TTC549 (cell line): Measurements from ENCODE around the gene COQ2.
"Not testable (repeated sequence)": the region's sequence is repeated elsewhere in the genome, so short reads cannot be mapped to it uniquely, and the experiment has no call there.

Experiments used
- FAIRE-seq: peaks from 2 replicates; lab custom pipeline; 2012; peaks lifted over from hg19 to GRCh38; lab: Jason Lieb, UNC

COQ2 gene

GRCh38 chr4:83284193-83285054, at the start of gene COQ2:
COQ2 (minus strand) TSS chr4:83284798; CDS start chr4:83284764, 34 bp downstream.
- no peak for FAIRE-seq

- FAIRE-seq = no peak
Observed at GRCh38 chr4:83331956-83332355, 47.4 kb upstream of the COQ2 start.

DNA sequence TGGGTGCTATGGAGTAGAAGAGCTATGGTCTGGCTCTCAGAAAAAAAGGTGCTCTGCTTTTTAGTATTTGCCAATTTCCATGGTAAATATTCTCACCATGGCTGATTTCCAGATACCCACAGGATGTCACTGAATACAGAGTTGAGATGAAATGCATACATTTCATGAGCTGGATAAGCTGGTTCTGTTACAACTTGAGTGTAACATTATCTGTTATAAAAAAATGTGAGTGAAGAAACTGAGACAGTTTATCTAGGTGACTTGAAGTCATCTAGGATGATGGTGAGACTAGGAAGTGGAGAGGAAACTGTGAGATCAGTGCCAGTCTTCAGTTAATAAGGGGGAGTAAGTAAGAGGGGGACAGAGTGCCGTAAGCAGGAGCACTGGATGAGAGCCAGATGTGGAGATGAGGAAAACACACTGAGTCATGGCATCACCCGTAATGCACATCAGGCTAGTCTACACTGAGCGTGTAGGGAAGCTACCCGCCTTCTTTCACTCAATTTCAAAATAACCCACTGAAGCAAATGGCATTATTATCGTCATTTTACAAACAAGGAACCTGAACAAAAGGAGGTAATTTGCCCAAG, 45.0 kb upstream of the COQ2 start:
- FAIRE-seq = no peak

DNA sequence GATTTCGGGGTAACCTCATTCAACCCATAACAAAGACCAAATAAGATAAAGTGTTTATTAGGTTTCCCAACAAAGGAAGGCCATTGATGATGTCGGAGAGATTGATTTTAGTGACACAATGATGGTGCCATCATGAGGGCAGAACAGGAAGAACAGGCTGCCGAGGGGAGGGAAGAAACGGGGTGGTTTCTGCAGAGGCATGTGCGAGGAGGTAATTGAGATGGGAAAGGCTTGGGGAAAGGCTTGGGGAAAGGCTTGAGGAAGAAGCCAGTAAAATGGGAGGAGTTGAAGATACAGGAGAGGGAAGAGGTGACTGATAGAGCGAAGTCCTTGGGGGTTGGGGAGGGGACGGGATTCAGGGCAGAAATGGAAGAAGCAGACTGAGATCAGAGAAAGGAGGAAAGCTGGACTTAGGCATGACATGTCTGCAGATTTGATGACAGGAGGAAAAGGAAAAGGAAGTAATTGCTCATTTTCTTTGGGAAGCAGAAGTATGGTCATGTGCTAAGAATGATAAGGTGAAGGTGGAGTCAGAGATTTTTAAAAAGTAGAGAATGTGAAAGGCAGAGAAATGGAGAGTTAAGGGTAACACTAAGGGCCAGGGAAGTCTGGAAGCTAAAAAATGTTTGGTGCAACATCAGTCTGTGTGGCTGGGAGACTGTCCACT, 44.1 kb upstream of the COQ2 start:
- no peak for FAIRE-seq

DNA sequence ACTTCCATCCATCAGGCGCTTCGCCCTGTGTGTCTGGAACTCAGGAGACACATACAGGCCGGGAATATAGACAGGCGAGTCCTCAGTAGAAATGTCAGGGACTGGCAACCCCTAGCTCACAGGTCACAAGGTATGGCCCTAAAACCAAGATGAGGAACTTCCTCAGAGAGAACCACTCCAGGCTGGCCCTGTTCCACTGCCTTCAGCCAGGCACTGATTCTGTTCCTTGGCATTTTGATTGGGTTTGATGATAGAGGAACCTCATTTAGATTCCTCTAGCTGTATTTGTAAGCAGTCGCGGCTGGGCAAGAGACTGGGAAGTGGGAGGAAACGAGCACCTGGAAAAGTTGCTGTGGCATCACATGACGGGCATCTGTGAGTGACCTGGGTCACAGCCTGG, 41.9 kb upstream of the COQ2 start:
- FAIRE-seq = no peak

DNA sequence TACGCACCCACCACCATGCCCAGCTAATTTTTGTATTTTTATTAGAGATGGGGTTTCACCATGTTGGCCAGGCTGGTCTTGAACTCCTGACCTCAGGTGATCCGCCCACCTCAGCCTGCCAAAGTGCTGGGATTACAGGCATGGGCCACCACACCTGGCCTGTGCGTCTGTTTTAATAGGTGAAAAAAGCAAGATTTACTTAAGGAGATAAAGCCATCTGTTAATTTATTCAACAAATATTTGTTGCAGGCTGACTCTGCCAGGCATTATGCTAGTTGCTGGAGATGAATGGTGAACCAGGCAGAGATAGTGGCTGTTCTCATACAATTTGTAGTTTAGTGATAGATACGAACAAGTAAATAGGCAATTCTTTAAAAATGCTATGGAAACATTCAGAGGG, 40.7 kb upstream of the COQ2 start:
- not testable (repeated sequence) for FAIRE-seq

DNA sequence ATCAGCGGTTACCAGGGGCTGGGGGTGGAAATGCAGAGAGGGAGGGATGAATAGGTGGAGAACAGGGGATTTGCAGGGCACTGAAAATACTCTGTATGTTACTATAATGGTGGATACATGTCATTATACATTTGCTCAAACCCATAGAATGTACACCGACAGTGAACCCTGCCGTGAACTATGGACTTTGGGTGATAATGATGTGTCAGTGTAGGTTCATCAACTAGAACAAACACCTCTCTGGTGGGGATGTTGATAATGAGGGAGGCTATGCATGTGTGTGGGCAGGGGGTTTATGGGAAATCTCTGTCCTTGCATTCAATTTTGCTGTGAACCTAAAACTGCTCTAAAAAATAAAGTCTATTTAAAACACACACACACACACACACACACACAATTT, 38.5 kb upstream of the COQ2 start:
- no peak for FAIRE-seq

DNA sequence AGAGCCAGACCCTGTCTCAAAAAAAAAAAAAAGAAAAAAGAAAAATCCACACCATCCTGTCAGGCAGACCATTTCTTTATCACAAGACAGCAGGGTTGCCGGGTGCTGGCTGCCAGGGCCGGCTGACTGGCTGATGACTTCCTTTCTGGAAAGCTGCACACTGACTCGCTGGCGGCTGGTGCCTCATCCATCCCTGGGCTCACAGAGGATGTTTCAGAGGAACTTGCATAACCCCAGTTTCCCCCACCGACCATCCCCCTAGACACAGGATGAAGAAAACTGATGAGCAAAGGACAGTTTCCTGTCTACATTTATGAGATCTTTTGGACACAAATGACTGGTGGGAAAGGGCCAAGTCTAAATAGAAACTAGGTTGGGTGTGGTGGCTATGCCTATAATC, 36.0 kb upstream of the COQ2 start:
- no peak for FAIRE-seq

GRCh38 chr4:83318666-83319065, 34.1 kb upstream of the COQ2 start:
- no peak for FAIRE-seq

- FAIRE-seq = no peak
Observed at GRCh38 chr4:83317671-83318070, 33.1 kb upstream of the COQ2 start.

DNA sequence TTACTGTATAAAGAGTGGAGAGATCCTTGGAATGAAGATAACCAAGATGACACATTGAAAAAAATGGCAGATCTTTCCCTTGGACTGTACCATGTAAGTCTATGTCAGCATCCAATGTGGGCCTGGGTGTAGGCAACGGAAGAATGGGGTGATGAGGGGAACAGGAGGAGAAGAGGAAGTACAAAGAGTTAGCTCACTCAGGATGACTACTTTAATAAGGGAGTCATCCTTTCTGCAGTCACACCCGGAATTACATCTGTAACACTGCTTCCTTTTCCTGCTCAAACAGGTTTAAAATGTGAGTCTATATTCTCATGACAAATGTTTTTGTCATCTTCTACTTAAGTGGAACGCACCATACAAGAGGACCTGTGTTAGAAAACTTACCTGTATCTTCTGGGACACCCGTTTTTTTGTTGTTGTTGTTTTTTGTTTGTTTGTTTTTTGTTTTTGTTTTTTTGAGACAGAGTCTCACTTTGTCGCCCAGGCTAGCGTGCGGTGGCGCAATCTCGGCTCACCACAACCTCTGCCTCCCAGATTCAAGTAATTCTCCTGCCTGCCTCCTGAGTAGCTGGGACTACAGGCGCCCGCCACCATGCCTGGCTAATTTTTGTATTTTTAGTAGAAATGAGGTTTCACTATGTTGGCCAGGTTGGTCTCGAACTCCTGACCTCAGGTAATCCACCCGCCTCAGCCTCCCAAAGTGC, 32.0 kb upstream of the COQ2 start:
- FAIRE-seq = no peak

DNA sequence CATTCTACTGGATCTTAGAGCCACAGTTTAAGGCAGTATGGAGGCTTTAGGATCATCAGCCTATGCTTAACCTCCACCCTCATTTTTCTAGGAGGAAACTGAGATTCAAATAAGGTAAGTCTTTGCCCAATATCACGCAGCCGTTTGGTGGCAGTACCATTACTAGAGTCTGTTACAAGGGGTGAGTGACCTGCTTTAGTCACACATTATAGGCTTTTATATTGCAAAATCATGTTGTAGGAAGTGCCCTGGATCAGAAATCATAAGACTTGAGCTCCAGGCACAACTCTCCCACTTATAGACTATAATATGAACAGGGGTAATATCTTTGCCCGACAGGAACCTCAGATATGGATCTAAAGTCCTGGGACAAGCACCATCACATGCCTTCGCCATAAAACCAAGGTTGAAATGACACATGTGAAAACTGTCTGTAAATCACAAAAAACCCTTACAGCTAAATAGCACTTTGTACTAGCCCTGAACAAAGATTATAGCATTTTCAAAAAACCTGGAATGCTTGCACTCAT, 30.8 kb upstream of the COQ2 start:
- FAIRE-seq = no peak

- FAIRE-seq = no peak
Observed at GRCh38 chr4:83308672-83309071, 24.1 kb upstream of the COQ2 start.

DNA sequence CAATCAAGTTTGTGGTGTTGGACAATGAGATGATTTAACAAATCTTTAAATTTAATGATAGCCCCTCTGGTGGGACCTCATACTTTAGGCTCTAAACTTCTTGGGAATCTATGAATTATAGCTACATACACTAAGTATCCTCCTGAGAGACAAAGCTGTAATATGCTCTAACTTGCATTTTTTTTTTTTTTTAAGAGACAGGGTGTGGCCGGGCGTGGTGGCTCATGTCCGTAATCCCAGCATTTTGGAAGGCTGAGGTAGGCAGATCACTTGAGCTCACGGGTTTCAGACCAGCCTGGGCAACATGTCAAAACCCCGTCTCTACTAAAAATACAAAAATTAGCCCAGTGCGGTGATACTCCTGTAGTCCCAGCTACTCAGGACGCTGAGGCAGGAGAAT, 23.3 kb upstream of the COQ2 start:
- no peak for FAIRE-seq

GRCh38 chr4:83305187-83305586, 20.6 kb upstream of the COQ2 start:
- FAIRE-seq = no peak

- FAIRE-seq = no peak
Observed at GRCh38 chr4:83297548-83298260, 13.1 kb upstream of the COQ2 start.

- no peak for FAIRE-seq
Observed at GRCh38 chr4:83293305-83294046, 8.9 kb upstream of the COQ2 start.

GRCh38 chr4:83290059-83290774, 5.6 kb upstream of the COQ2 start:
- not testable (repeated sequence) for FAIRE-seq

GRCh38 chr4:83288381-83288780, 3.8 kb upstream of the COQ2 start:
- FAIRE-seq = not testable (repeated sequence)

DNA sequence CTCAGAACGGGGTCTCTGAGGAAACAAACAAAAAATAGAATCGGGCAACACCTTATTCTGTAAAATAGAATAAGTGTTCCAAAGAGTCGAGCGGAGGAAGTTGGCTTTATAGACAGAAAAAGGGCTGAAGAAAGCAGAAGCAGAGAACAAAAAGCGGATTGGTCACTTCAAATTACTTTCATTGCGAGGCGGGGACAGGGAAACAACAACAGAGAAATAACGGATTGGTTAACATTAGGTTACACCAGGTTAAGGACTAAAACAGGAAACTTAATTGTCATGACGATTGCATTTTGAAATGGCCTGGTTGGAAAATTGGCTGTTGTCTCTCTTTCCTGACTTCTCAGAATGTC, 433 bp upstream of the COQ2 start:
- FAIRE-seq = no peak

- FAIRE-seq = no peak
Observed at GRCh38 chr4:83283181-83283580, 1.4 kb downstream of the COQ2 start.
